Stimulated activated CD8-positive, alpha-beta memory T cell treated with anti-CD3 and anti-CD28 coated beads, Interleukin-4, amount 100 ng/mL, for 24 hours (primary cell): ENCODE measurements around the gene GNG12.
"Not testable (repeated sequence)": the region's sequence is repeated elsewhere in the genome, so short reads cannot be mapped to it uniquely, and the experiment has no call there.

Experiments used
- DNase-seq: peaks from one replicate; pipeline ENCODE4 v3.0.0-alpha.2; 2020; ENCODE audit warnings: low read depth

Gene GNG12

GRCh38 chr1:67680486-67680885, 152.8 kb downstream of the GNG12 start:
- no peak for DNase-seq

- no peak for DNase-seq
Measured at GRCh38 chr1:67679691-67680090, 153.6 kb downstream of the GNG12 start.

- DNase-seq = no peak
Measured at GRCh38 chr1:67677930-67678329, 155.3 kb downstream of the GNG12 start.

- no peak for DNase-seq
Measured at GRCh38 chr1:67677408-67677807, 155.9 kb downstream of the GNG12 start.

GRCh38 chr1:67676946-67677345, 156.3 kb downstream of the GNG12 start:
- DNase-seq = no peak

GRCh38 chr1:67676287-67676686, 157.0 kb downstream of the GNG12 start:
- DNase-seq = no peak

- DNase-seq = no peak
Measured at GRCh38 chr1:67675800-67676199, 157.5 kb downstream of the GNG12 start.

- DNase-seq = no peak
Measured at GRCh38 chr1:67674260-67675011, 158.8 kb downstream of the GNG12 start.

- no peak for DNase-seq
Measured at GRCh38 chr1:67673468-67674201, 159.6 kb downstream of the GNG12 start.

GRCh38 chr1:67672260-67672803, 160.9 kb downstream of the GNG12 start:
- DNase-seq = no peak

- DNase-seq = no peak
Measured at GRCh38 chr1:67668660-67669059, 164.6 kb downstream of the GNG12 start.

GRCh38 chr1:67666636-67667035, 166.6 kb downstream of the GNG12 start:
- no peak for DNase-seq

GRCh38 chr1:67665307-67665706, 168.0 kb downstream of the GNG12 start:
- not testable (repeated sequence) for DNase-seq

- DNase-seq = no peak
Measured at GRCh38 chr1:67664048-67664447, 169.2 kb downstream of the GNG12 start.

- DNase-seq = no peak
Measured at GRCh38 chr1:67662884-67663283, 170.4 kb downstream of the GNG12 start.

GRCh38 chr1:67659229-67659628, 174.0 kb downstream of the GNG12 start:
- no peak for DNase-seq

GRCh38 chr1:67657152-67657551, 176.1 kb downstream of the GNG12 start:
- DNase-seq = not testable (repeated sequence)

GRCh38 chr1:67655581-67655980, 177.7 kb downstream of the GNG12 start:
- no peak for DNase-seq

- DNase-seq = no peak
Measured at GRCh38 chr1:67653304-67653703, 180.0 kb downstream of the GNG12 start.

- no peak for DNase-seq
Measured at GRCh38 chr1:67652800-67653199, 180.5 kb downstream of the GNG12 start.
